Caki2 (cell line): Measurements from ENCODE around the gene NRXN3. TPM values are rescaled to one million over a fixed set of nuclear protein-coding genes. Genes with fewer than 3 reads are reported as not detected.
"Not testable (repeated sequence)": the region's sequence is repeated elsewhere in the genome, so short reads cannot be mapped to it uniquely, and the experiment has no call there.

Source experiments
- DNase-seq: peaks from one replicate; pipeline ENCODE4 v3.0.0-alpha.2; 2015; ENCODE audit warnings: low read depth
- in situ Hi-C: cut with HindIII; loops from 2 replicates; pipeline ENCODE4 v1.10.0; 2016; ENCODE audit warnings: low sequenced_read_pairs, low pct_unique_long_range_greater_than_20kb, mixed read lengths
- total RNA-seq: library from RNA; depleted of rRNA; stranded (reverse); fragments of >200 nt; shearing (Covaris generic); gene quantifications from 2 replicates; pipeline ENCODE4 v1.2.3, GENCODE V29; 2014; ENCODE audit warnings: low replicate concordance

Gene NRXN3
- total RNA-seq, 1 experiment from 2014 or later, result not detected

DNA sequence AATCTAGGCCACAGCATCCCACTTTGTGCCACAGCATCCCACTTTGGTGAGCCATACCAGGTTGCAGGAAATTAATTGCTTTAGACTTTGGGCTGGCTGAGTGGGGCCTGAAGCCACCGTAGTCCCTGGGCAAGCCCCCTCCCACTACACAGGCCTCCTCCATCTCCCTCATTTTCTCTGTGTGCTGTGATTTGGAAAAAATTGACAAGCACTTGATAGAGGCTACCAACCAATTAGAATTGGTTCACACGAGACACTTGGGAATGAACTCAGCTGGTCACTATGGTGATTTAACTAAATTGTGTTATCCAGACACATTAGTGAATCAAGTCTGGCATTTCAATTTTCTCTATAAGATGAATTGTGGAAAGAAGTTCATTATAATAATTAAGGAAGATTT, 1560.0 kb downstream of the NRXN3 start:
- in situ Hi-C loops, result no loop called here

DNA sequence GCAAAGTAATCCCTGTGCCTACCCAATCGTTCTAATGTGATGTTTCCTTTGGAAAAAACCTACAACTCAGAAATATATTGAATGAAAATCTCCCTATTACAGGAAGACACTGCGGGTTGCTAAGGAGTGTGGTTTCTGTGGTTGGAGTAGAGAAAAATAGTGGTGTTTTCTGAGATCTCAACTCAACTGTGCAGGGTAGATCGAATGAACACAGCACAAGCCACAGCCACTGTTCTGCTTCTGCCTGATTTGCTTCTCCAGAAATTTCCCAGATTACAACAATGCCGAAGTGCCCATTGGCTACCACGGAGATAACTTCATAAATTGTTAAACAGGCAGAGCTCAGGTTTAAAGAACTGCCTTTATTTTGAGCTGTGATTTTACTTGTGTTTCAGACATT, 1560.8 kb downstream of the NRXN3 start:
- in situ Hi-C loops, result no loop called here
- DNase-seq, result no peak

More for the DNA sequence above, 1560.0 kb downstream of the NRXN3 start:
- no peak for DNase-seq

DNA sequence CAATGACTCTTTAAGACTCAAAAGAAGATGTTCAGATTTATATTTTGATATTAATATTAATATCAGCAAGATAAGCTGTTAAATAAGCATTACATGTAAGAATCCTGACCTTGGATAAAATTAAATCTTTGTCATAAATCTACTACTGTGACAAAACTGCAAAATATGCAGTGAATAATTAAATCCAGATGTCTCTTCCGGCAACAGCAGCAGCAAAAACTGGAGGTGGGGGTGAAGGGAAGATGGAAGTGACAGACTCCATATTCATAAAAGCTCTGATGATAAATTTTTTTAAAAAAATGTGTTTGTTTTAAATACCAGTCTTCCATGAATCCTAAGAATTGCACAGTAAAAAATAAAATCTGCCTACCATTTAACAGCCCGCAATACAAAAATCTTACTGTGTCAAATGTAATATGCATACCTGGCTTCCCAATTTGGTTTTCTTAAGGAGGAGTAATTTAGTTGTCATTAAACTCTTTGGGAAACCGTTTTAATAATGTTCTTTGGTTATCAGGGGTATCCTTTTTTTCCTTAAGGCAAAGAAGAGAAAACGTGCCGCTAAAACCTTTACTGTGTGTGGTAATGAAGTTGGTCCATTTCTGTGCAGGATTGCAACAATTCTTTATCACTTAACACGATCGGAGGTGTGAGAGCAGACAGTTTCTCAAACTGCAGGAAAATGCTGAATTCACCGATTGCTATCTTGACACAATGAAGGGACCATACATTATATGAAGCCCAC, 1562.9 kb downstream of the NRXN3 start:
- DNase-seq, result no peak
- in situ Hi-C loops, result no loop called here

DNA sequence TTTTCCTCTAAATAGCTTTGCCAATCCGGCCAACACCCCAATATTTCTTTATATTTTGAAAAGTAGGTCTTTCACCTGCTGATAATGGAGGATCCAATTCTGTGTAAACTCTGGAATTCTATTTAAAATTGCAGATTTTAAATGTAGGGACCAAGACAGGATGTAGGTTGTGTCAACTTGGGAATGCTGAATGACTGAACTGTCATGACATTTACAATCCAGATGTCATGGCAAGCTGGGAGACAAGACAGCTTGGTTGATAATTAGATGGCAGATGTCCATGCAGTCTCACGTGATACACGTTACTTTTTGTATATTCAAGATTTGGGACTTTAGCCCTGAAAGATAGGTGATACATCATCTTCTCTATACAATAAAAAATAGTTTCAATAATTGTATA, 1564.0 kb downstream of the NRXN3 start:
- in situ Hi-C loops, result no loop called here
- DNase-seq, result no peak

DNA sequence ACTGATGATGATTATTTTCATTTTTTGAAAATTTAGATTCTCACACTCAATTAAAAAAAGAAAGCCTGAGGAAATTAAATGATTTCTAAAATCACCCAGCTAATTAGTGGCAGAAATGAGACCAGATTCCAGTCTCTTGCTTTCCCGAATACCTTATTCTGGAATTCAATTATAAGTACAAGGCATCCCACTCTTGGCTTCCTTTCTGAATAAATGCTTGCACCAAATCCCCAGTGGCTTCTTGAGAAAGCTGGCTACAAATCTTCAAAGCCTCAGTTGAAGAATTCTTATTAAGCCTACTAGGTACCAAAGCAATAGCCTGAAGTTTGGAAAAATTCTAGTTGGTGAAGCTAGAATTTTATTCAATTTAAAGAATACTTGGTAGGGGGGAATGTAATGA, 1564.5 kb downstream of the NRXN3 start:
- in situ Hi-C loops, result no loop called here
- DNase-seq, result no peak

DNA sequence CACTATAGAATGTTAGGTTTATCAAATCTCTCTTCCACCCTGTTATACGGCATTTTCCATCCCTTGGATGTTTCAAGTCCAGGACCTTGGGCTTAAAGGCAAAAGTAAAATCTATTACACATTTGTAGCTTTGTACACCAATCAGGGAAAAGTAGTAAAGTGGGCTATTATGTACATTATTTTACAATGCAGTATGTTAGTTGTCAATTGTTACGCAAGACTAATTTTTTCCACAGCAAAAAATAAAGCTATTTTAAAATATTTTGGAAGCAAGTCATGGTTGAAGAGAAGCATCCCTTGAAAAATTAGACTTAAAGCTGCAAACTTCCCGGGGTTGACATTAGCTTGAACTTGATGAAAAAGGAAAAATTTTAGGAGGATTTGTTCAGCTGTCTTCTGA, 1564.9 kb downstream of the NRXN3 start:
- DNase-seq, result no peak
- in situ Hi-C loops, result no loop called here

DNA sequence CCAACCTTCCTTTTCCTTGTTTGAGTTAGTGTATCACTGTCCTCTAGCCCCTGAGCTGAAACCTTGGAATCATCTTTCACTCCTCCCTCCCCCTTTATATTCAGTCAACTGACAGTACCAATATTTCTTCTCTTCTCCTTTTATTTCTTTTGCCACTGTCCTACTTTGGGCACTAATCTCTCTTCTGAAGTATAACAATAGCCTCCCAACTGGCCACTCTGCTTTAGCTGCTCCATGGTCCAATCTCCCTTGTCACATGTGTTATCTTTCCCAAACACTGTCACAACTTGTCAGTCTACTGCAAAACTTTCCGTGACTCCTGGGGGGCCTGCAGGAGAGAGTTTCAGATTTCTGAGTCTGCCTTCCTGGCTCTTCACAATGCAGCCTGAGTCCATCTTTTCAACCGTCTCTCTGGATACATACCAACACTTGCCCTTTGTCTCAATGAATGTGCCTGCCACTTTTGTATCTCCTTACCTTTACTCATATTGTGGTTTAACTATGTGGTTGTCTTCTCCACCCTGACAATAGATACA, 1570.0 kb downstream of the NRXN3 start:
- DNase-seq, result no peak
- in situ Hi-C loops, result no loop called here

DNA sequence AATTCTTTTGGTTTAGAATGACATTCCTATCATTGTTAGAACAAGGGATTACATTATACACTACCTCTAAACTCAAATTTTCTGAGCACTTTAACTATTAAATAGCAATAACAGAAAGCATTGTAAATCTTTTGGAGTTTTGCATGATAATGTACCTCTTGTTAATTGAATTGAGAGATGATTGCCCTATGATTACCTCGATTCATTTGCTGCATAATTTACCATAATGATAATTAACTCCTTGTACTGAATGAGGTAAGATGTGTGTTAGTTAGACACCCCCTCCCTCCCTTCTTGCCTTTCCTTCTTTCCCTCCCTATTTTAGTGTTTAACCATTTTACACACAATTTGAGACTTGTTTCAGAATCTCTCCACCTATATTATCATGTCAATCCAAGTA, 1572.0 kb downstream of the NRXN3 start:
- no peak for DNase-seq
- in situ Hi-C loops, result no loop called here

DNA sequence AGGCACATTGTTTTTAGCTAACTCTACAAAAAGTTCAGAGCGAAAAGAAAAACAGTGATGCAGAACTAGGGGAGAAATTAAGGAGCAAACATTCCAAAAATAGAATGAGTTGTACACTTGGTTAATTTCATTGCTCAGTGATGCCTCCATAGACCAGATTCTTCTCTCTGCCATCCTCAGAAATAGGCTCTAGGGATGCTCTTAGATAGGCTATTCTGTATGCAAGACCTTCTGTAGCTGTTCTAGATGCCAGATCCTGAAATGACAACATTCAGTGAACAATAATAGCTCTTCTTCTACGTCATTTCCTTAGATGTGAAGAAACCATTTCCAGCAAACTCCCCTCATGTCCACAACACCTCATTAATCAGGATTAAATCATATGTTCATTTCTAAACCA, 1574.9 kb downstream of the NRXN3 start:
- in situ Hi-C loops, result no loop called here
- no peak for DNase-seq

DNA sequence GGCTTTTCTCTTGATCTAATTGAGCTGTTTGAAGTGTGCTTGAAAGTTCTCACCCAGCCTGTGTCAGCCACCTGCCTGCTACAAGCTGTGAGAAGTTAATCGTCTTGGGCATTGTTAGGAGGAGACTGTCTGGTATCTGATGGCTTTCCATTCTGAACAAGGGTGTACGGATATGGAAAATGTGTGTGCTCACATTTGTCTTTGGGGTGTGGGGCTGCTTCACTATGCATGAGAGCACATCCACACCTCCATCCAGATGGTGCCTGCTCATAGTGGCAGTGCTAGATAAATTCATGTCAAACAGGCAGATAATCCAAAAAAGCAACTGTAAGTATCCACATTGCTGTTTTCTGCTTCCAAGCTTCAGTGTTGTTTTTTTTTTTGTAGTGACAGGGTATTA, 1578.9 kb downstream of the NRXN3 start:
- in situ Hi-C loops, result no loop called here
- no peak for DNase-seq

DNA sequence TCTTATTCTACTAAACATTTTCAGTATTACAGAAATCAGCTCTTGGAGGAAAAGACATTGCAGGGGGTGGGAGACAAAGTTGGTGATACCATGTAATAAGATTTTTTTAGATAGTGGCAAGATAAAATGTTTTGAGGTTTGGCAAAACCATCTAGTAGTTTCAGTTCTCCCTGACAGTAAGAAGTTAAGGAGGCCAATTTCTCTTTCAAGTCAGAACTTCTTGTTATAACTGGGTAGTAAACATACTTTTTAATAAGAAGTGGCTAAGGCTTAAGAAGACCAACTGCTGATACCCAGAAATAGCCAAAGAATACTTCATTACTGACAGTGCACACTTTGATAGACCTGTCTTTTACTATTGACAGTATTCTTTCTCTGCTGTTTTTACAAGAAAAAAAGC, 1588.8 kb downstream of the NRXN3 start:
- DNase-seq, result no peak
- in situ Hi-C loops, result no loop called here

DNA sequence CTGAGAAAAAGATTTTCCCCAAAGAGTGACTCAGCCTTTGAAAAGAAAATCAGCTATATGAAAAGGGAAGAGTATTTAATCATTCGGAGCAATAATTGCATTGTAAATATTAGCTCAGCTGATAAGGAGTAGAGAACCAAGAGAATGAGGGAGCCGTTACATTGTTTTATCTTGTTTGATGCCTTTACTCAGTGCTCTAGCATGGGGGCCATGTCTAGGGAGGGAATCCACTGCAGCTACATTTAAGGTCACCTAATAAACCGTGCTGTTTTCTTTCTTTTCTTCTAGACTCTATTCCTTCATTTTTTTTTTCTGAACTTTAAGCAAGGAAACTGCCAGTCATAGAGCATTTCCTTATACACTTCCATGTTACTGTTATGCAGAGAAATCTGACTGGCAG, 1594.2 kb downstream of the NRXN3 start:
- in situ Hi-C loops, result no loop called here
- no peak for DNase-seq

DNA sequence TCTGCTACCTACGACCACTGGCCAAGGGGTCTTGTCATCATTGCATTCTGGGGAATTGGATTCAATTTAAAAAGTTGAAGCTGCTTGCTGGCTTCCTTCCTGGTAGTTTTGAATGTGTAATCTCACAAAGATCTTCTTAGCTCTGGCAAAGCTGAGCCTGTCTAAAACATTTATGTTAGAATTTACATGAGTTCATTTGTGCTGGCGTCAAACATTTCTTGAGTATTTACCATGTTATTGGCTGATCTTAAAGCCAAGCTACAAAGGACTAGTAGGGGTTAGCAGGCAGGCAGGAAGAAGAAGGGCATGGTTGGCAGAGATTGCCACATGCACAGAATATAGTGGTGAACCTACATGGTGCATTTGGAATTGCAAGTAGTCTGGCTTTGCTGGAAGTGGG, 1596.3 kb downstream of the NRXN3 start:
- no peak for DNase-seq
- in situ Hi-C loops, result no loop called here

DNA sequence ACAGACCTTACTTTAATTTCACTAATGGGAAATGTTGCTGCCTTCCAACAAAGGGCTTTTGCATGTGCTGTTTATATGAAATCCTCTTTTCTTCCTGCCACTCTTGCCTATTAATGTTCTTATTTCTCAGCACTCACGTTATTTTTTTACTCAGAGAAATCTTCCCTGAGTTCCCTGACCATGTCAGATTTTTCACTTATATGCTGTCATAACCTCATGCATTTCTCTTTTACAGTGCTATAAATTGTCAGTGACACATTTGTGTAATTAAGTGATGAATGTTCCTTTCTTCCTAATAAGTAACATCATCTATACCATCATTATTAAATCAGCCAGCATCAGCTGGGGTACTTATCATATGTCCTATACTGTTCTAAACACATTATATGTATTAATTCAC, 1597.1 kb downstream of the NRXN3 start:
- in situ Hi-C loops, result no loop called here

DNA sequence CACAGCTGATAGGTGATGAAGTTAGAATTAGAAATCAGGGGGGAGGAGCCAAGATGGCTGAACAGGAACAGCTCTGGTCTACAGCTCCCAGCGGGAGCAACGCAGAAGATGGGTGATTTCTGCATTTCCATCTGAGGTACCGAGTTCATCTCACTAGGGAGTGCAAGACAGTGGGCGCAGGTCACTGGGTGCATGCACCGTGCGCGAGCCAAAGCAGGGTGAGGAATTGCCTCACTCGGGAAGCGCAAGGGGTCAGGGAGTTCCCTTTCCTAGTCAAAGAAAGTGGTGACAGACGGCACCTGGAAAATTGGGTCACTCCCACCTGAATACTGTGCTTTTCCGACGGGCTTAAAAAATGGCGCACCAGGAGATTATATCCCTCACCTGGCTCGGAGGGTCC, 1597.5 kb downstream of the NRXN3 start:
- in situ Hi-C loops, DNase-seq: not testable (repeated sequence)

More for the DNA sequence above, 1597.1 kb downstream of the NRXN3 start:
- DNase-seq, result no peak

DNA sequence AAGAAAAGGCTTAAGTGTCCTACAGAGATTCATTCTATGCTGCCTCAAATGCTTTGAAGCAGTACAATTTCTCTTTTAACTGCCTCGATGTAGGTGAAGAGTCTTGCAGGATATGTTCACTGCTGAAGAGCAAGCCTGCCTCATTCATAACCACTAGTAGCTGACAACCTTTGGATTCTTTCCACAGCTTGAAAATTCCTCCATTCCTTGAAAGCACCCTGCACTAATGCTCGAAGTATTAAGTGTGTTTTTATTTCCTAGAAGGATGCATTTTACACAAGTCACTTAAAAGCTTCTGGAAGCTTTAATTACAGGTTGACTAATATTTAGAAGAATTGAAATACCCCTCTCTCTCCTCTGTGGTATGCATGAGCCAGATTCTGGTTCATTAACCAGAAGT, 1611.7 kb downstream of the NRXN3 start:
- in situ Hi-C loops, result no loop called here
- no peak for DNase-seq

DNA sequence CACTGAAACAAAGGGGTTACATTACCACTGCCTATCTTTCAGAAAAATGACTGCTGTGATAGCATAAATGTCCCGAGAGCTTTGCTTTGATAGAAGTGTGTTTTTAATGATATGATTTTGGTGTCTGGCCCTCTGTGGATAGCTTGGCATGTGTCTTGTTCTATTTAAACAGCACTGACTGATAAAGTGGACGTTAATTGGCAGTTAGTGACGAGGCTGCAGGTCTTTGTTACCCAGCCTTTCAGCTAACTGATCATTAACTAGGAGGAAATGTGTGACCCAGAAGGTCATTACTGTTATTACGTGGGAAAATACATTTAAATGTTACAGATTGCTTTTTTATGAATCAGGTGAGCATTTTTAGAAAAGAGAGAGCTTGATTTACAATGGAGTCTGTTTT, 1612.9 kb downstream of the NRXN3 start:
- in situ Hi-C loops, result no loop called here
- DNase-seq, result no peak

DNA sequence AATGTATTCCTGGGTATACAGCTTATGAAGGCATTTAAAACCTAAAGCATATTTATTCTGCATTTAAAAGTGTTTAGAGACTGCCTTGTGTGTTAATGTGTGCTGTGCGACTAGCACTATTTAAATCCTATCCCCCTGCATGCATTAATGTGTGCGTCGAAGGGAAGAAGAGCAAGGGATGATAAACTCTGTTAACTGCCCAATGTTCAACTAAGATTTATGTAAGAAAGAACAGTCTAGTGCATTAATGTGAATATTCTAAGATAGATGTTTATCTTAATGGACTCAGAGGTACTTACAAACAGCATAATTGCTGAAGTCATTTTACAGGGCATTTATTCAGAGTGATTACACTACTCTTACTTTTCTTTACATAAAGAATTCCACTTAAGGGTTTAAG, 1616.3 kb downstream of the NRXN3 start:
- DNase-seq, result no peak
- in situ Hi-C loops, result no loop called here

DNA sequence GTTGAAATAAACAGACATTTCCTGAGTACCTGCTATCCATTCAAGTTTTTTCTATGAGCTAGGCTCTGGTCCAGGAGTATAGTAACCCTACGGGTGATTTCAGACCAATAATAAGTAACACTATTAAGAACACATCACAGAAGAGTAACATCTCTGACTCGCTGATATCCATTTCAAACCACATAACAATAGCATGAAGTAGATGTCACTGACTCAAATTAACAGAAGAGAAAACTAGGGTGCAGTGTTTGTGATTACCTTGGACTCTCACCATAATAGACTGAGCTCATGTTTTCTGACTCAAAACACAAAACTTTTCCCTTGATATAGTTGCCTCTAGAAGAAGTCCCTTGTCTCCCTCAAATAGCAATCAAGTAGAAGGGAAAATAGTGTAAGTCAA, 1618.2 kb downstream of the NRXN3 start:
- no peak for DNase-seq
- in situ Hi-C loops, result no loop called here

DNA sequence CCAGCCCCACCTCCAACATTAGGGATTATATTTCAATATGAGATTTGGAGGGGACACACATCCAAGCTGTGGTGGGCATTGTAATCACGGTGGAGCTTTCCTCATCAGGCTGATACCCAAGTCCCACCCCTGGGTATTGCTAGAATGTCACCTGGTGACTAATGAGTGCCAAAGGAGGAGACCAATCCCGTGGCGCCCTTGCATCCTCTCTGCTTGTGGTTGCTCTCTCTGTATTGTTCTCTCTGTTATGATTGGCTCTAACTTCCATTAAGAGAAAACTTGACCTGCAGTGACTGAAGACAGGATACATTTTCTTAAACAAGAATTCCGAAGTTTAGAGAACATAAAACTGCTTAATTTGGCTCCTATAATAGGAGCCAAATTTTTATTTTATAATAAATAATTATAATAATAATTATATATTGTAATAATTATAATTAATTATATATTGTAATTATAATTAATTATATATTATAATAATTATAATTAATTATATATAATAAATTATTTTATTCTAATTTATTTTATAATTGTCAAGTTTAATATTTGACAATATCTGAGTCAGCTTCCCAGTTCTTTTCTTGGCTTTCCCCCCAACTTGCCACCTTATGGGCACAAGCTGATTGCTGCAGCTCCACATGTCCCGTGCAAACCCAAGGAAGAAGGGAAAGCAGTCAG, 1621.0 kb downstream of the NRXN3 start:
- in situ Hi-C loops, result no loop called here

More for the DNA sequence above, 1621.0 kb downstream of the NRXN3 start:
- no peak for DNase-seq
